Motor neuron (in vitro differentiated cells): ENCODE data around the gene CERK. TPM values are rescaled to one million over a fixed set of nuclear protein-coding genes. Genes with fewer than 3 reads are reported as not detected.

ENCODE experiments used
- ATAC-seq, 8 experiments: fragments of 200-7000 bp; cut with Tn5 transposase; replicated peaks in 6 of 8; 2 replicates each; pipeline ENCODE4 v1.8.0; 2021; ENCODE audit warnings: mild to moderate bottlenecking in 8 of 8, moderate library complexity in 8 of 8
- H3K27ac ChIP-seq, 2 donors: fragments of 250-450 bp; sonication (Bioruptor Pico); 2 replicates each; pipeline ENCODE4 v1.9.0; 2021; ENCODE audit warnings: antibody characterized with exemption in 2 of 2, mild to moderate bottlenecking in 2 of 2, moderate library complexity in 1 of 2
- H3K4me1 ChIP-seq, 2 donors: fragments of 250-450 bp; sonication (Bioruptor Pico); replicated peaks in 1 of 2; 2 replicates each; pipeline ENCODE4 v1.6.1; 2021; ENCODE audit warnings: antibody characterized with exemption in 2 of 2, mild to moderate bottlenecking in 2 of 2, moderate library complexity in 1 of 2
- H3K4me3 ChIP-seq, 5 donors: fragments of 250-450 bp; sonication (Bioruptor Pico); 2 replicates each; pipeline ENCODE4 v1.9.0; 2021; ENCODE audit warnings: antibody characterized with exemption in 5 of 5, mild to moderate bottlenecking in 5 of 5, moderate library complexity in 4 of 5
- WGBS, 10 experiments: fragments of 450-650 bp; shearing (Covaris generic); methylation state at CpG; one replicate each; pipeline ENCODE4 v1.0.0; 2022; 5-methylcytosine and 5-hydroxymethylcytosine counted together
- in situ Hi-C, 9 experiments: fragments of 400-800 bp; cut with MboI; loops; one replicate each; pipeline ENCODE4 v1.15.0; 2021; ENCODE audit warnings: low sequenced_read_pairs in 9 of 9, low pct_unique_long_range_greater_than_20kb in 2 of 9; ENCODE audit not compliant: unreplicated experiment in 9 of 9
- total RNA-seq, 8 experiments: library from RNA; unstranded; fragments of 300-600 nt; gene quantifications; 2 replicates each; pipeline versions ENCODE4 v1.2.3 to v1.2.4, GENCODE V29; 2022

Gene CERK
- total RNA-seq, 8 experiments from 2014 or later, result 15.7 to 136 (median 58.0) TPM

- Histone ChIP-seq H3K4me1 (peaks cover 8% of the 10 kb centered on the region in 2 donors), H3K27ac (no peak overlapping the region), H3K4me3 (no peak overlapping the region)
- no peak for ATAC-seq
- WGBS, 10 experiments, result 86 to 100% (median 100%) methylated on average over 1 to 6 of the region's 10 CpGs; no CpG with 5 or more reads in 3 of the 10 experiments
- in situ Hi-C loops, result no loop called here
These were observed 41.4 kb downstream of the CERK start for GRCh38 chr22:46696614-46697013.

DNA sequence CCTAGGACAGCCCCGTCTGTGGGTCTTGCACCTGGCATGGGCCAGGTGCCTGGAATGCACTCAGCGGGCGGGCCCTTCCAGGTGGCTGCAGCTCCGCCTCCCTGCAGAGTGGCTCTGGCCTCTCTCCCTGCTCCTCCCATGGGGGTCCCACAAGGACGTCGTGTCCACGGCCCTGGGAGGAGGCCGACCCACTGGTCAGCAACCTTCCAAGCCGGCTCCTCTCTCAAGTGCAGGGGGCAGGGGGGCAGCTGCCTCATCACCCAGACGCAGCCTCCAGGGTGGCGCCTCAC, 41.9 kb downstream of the CERK start:
- ATAC-seq, result peak in 2 of 8 experiments; percentile 13 to 14
- Histone ChIP-seq H3K27ac (no peak overlapping the region), H3K4me3 (no peak overlapping the region), H3K4me1 (peaks cover 8% of the 10 kb centered on the region in 2 donors)
- WGBS, 10 experiments, result 80 to 100% (median 100%) methylated on average over 1 to 3 of the region's 11 CpGs; no CpG with 5 or more reads in 7 of the 10 experiments
- in situ Hi-C loops, result no loop called here

DNA sequence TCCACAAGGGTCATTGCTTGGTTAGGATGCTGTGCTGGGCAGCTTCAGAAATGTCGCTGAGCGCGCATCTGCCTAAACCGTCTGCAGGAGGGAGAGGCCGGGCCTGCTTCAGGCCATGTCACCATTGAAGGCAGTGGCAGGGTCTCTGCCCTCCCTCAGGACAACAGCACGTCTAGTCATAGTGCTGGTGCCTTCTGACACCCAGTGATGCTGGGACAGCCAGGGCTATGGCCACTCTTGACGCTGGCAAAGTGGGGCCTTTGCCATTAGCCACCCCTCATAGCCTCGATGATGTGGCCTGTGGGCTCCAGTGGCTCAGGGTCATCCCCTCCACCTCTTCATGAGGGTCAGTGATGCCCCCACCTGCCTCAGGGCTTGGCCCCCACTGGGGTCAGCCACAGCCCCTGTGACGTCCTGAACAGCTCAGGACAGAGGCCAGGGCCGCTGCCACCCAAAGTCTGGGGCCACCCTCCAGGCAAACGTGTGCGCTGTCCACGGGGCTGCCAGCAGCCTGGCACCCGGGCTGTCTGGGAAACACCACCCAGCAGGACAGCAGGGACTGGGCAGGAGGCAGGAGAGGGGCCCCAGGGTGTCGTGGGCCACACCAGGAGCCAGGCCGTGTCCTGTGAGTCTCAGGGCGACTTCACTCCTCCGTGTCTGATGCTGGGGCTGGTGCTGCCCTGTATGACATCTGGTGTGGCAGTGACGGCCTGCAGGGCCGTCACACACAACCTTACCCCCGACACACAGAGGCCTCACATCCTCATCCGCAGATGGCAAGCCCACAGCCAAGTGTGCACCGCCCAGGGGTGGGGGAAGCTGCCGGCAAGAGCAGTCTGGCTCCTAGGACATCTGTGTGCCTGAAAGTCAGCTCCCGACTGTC, 42.5 kb downstream of the CERK start:
- Histone ChIP-seq H3K27ac (no peak overlapping the region), H3K4me1 (peaks cover 8% of the 10 kb centered on the region in 2 donors), H3K4me3 (no peak overlapping the region)
- in situ Hi-C loops, result no loop called here
- peak in 2 of 8 experiments; percentile 16 to 64 for ATAC-seq
- 84 to 100% (median 100%) methylated on average over 1 to 5 of the region's 25 CpGs; no CpG with 5 or more reads in 7 of the 10 experiments for WGBS, 10 experiments

DNA sequence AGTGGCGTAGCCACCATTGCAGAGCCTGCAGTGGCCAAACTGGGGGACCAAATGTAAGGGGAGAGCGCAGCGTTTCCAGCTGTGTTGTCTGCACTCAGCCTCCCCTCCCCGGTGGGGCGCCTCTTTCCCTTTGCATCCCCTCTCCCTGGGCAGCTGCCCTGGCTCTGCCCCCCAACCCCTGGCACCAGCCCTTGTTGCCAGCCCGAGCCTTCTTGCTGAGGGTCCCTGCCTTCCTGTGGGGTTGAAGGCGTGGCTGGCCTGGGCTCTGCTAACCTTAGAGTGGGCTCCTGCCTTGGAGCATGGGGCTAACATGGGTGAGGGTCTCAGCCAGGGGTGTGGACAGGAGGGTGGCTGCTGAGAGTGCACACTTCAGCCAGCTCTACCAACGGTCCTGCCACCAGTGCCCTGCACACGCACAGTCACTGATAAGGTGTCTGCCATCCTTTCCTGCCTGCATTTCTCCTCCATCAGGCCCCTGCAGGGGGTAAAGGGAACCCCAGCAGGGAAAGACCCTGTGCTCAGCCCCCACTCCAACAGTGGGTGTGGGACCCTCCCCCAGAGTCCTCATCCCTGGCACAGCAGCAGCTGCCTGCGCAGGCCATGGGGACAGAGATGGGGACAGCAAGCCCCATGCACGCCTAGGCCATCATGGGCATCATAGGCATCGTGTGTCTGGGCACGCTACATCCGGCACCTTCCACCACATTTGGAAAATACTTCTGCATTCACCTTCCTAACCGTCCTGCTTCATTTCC, 43.5 kb downstream of the CERK start:
- in situ Hi-C loops, result no loop called here
- H3K4me3 ChIP-seq, result no peak overlapping the region
- peak overlapping the region in 1 of 2 donors; percentile 23 for H3K27ac ChIP-seq
- WGBS, 10 experiments, result 60 to 100% (median 80%) methylated on average over 1 to 10 of the region's 15 CpGs; no CpG with 5 or more reads in 3 of the 10 experiments
- ATAC-seq, result peak in 3 of 8 experiments; percentile 4 to 7 (median 7)
- peaks cover 8% of the 10 kb centered on the region in 2 donors for H3K4me1 ChIP-seq

GRCh38 chr22:46693634-46694415, 44.2 kb downstream of the CERK start:
- ATAC-seq, result peak in 5 of 8 experiments; percentile 41 to 76 (median 58)
- in situ Hi-C loops, result no loop called here
- H3K27ac ChIP-seq, result peak overlapping the region in 1 of 2 donors; percentile 23
- H3K4me1 ChIP-seq, result peaks cover 8% of the 10 kb centered on the region in 2 donors
- H3K4me3 ChIP-seq, result no peak overlapping the region
- WGBS, 10 experiments, result 37 to 94% (median 58%) methylated on average over 3 to 15 of the region's 17 CpGs; no CpG with 5 or more reads in 1 of the 10 experiments

- ATAC-seq, result no peak
- in situ Hi-C loops, result no loop called here
- 80 to 100% (median 98%) methylated on average over 1 to 12 of the region's 17 CpGs; no CpG with 5 or more reads in 3 of the 10 experiments for WGBS, 10 experiments
These were observed 46.5 kb downstream of the CERK start for GRCh38 chr22:46691571-46691970.

DNA sequence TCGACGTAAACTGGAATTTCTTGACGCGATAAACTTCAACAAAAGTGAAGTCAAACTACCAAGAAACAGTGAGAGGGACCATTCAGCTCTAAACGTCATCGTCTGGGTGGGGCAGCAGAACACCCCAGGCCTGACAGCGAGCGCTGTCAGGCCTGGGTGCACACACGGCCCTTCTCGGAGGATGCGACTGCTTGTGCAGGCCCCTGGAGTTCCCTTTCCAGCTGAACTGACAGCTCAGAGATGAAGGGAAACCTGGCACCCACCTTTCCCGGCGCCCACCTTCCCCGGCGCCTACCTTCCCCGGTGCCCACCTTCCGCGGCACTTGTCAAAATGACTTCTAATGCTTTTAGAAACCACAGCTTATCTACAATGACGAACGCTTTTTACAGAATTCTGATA, 47.9 kb downstream of the CERK start:
- in situ Hi-C loops, result no loop called here
- no peak for ATAC-seq

More at GRCh38 chr22:46691571-46691970, 46.5 kb downstream of the CERK start:
- Histone ChIP-seq H3K27ac (no peak overlapping the region), H3K4me3 (no peak overlapping the region), H3K4me1 (peaks cover 8% of the 10 kb centered on the region in 2 donors)

GRCh38 chr22:46688949-46689348, 49.1 kb downstream of the CERK start:
- WGBS, 10 experiments, result 27 to 93% (median 61%) methylated on average over 3 to 4 of the region's 11 CpGs; no CpG with 5 or more reads in 7 of the 10 experiments
- Histone ChIP-seq H3K4me3 (no peak overlapping the region), H3K4me1 (peaks cover 1 to 3% of the 10 kb centered on the region in 2 donors), H3K27ac (no peak overlapping the region)
- in situ Hi-C loops, result no loop called here
- ATAC-seq, result peak in 7 of 8 experiments; percentile 16 to 89 (median 27)

More for the DNA sequence above, 47.9 kb downstream of the CERK start:
- no peak overlapping the region for H3K27ac ChIP-seq
- peaks cover 8% of the 10 kb centered on the region in 2 donors for H3K4me1 ChIP-seq
- H3K4me3 ChIP-seq, result no peak overlapping the region
- WGBS, 10 experiments, result 92 to 100% (median 99%) methylated on average over 1 to 9 of the region's 20 CpGs; no CpG with 5 or more reads in 2 of the 10 experiments

DNA sequence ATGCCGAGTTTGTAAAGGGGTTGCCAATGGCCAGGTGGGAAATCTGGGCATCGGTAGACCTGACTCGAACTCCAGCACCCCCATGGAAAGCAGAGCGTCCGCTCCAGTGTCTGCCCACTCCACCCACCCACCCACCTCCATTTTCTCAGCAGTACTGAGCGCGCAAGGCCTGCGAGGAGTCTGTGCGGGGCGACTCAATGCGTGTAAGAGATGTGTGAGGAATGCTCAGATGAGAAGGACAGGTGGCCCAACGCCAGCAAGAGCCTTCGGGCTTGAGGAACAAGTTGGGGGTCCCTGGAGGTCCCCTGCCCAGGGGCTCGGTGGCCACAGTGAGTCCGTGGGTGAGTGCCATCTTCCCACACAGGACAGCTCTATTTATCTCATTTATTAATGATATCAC, 50.6 kb downstream of the CERK start:
- no peak overlapping the region for H3K4me3 ChIP-seq
- 93 to 100% (median 100%) methylated on average over 2 to 4 of the region's 15 CpGs; no CpG with 5 or more reads in 7 of the 10 experiments for WGBS, 10 experiments
- ATAC-seq, result no peak
- H3K27ac ChIP-seq, result no peak overlapping the region
- H3K4me1 ChIP-seq, result no peaks in the 10 kb centered on the region
- in situ Hi-C loops, result no loop called here

GRCh38 chr22:46687048-46687444, 51.0 kb downstream of the CERK start:
- WGBS, 10 experiments, result 83 to 100% (median 93%) methylated on average over 2 to 4 of the region's 15 CpGs; no CpG with 5 or more reads in 6 of the 10 experiments
- no peak overlapping the region for H3K4me3 ChIP-seq
- H3K4me1 ChIP-seq, result no peaks in the 10 kb centered on the region
- no peak for ATAC-seq
- no peak overlapping the region for H3K27ac ChIP-seq
- in situ Hi-C loops, result no loop called here

DNA sequence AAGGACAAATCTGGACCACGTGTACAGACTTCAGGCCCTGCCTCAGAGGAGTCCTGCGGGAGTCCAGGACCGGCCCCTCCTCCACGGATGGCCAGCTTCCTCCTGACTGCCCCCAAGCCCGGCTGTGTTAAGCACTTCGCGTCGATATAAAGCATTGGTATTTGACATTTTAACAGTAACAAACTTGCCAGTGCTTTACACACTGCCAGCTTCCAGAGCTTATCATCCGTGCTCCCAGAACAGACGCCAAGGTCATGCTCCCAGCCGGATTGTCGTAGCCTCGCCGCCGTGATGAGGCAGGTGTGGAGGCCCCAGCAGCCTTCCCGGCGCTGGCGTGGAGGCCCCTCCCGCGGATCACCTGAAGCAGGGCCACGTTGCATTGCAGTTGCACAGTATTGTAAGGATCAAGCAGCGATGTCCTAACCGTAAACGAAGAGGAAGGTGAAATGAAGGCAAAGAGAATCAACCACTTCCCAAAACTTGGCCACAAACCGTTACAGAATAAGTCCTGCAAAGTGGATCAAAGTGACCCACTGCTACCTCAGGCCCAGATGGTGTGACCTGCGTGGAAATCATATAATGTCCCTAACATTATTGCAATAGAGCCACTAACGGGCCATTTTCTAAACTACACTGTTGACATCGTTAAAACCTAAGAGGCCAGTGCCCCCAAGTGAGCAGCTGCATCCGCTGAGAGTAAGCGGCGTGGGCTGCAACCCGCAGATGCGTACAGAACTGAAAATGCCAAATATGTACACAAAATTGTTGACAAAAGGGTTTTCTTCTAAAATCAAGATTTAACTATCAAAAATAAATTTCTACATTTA, 51.6 kb downstream of the CERK start:
- in situ Hi-C loops, result no loop called here
- Histone ChIP-seq H3K4me3 (no peak overlapping the region), H3K27ac (no peak overlapping the region), H3K4me1 (no peaks in the 10 kb centered on the region)
- ATAC-seq, result no peak
- WGBS, 10 experiments, result 72 to 100% (median 90%) methylated on average over 4 to 24 of the region's 33 CpGs; no CpG with 5 or more reads in 1 of the 10 experiments

GRCh38 chr22:46684706-46685105, 53.3 kb downstream of the CERK start:
- 67 to 100% (median 77%) methylated on average over 2 to 9 of the region's 10 CpGs; no CpG with 5 or more reads in 3 of the 10 experiments for WGBS, 10 experiments
- ATAC-seq, result no peak
- no peaks in the 10 kb centered on the region for H3K4me1 ChIP-seq
- no peak overlapping the region for H3K27ac ChIP-seq
- in situ Hi-C loops, result no loop called here
- no peak overlapping the region for H3K4me3 ChIP-seq
